Measurements from ENCODE around the gene RHBDL1. TPM values are rescaled to one million over a fixed set of nuclear protein-coding genes. Genes with fewer than 3 reads are reported as not detected.

Gene RHBDL1
- total and polyA plus RNA-seq, 9 of the 15 experiments (the other 6 are each of a cell fraction or from before 2014, with no cell fraction given): 0.03 to 5.6 (median 1.3) TPM; not detected in 1

DNA sequence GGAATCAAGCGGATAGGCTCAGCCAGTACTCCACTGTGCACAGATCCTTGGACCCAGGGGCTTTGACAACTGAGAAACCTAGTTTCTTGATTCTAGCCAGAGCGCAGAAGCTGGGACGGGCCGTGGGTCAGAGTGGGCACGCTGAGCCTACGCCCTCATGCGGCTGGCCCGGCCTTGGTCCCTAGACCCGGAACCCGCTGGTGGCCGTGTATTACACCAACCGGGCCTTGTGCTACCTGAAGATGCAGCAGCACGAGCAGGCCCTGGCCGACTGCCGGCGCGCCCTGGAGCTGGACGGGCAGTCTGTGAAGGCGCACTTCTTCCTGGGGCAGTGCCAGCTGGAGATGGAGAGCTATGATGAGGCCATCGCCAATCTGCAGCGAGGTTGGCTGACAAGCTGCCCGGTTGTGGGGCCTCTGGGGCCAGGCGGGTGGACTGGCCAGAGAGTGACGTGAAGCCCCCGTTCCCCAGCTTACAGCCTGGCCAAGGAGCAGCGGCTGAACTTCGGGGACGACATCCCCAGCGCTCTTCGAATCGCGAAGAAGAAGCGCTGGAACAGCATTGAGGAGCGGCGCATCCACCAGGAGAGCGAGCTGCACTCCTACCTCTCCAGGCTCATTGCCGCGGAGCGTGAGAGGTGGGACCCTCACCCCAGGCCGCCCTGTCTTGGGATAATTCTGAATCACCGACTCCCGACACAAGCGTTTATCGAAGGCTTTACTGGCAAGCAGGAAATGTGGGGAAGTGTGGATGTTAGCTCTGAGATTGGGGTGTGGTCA, 5.7 kb downstream of the RHBDL1 start (continued):
- TF ChIP-seq ATF1 (CRISPR knock-in tag; IDR thresholded peaks at IDR 0.05) (no peak), ATF1 (tag; IDR thresholded peaks at IDR 0.05) (no peak), RBFOX2 (IDR thresholded peaks at IDR 0.05; ENCODE audit: low read depth, low read length) (peak; percentile 55), TGIF2 (CRISPR knock-in tag; IDR thresholded peaks at IDR 0.05) (no peak), ZFP1 (CRISPR knock-in tag; IDR thresholded peaks at IDR 0.05) (no peak), ADNP (tag; IDR thresholded peaks at IDR 0.05) (no peak), TRIM24 (IDR thresholded peaks at IDR 0.05) (no peak), SRSF7 (optimal IDR thresholded peaks at IDR 0.05; ENCODE audit: low read depth, low read length) (no peak), KDM1A (IDR thresholded peaks at IDR 0.05) (no peak), XRCC4 (IDR thresholded peaks at IDR 0.05; ENCODE audit: extremely low read depth, insufficient read depth, insufficient read length) (no peak), ZNF217 (CRISPR knock-in tag; IDR thresholded peaks at IDR 0.05) (no peak), POLR3G (IDR thresholded peaks at IDR 0.05; ENCODE audit: extremely low read depth, insufficient read length, insufficient replicate concordance) (no peak), SAFB (IDR thresholded peaks at IDR 0.05; ENCODE audit: borderline replicate concordance, low read depth, low read length) (no peak), PHB (CRISPR knock-in tag; IDR thresholded peaks at IDR 0.05) (no peak), ZNF263 (CRISPR knock-in tag; IDR thresholded peaks at IDR 0.05; ENCODE audit: borderline replicate concordance) (0 out of 2 replicates have a peak, but pooled peaks have one; percentile 3), U2AF2 (optimal IDR thresholded peaks at IDR 0.05; ENCODE audit: low read depth, low read length) (no peak), BRD9 (IDR thresholded peaks at IDR 0.05; ENCODE audit: low read depth, partially characterized antibody) (no peak), MTF1 (CRISPR knock-in tag; IDR thresholded peaks at IDR 0.05; ENCODE audit: borderline replicate concordance) (no peak), NCOA2 (IDR thresholded peaks at IDR 0.05; ENCODE audit: partially characterized antibody in 2 of 2) (no peak), ZNF431 (CRISPR knock-in tag; IDR thresholded peaks at IDR 0.05) (0 out of 2 replicates have a peak, but pooled peaks have one; percentile 33), SAP30 (IDR thresholded peaks at IDR 0.05; ENCODE audit: borderline replicate concordance, insufficient read depth, low read depth, low read length, poor library complexity, severe bottlenecking) (no peak), IRF2 (CRISPR knock-in tag; IDR thresholded peaks at IDR 0.05) (no peak)
- TF ChIP-seq, protein P1, sequence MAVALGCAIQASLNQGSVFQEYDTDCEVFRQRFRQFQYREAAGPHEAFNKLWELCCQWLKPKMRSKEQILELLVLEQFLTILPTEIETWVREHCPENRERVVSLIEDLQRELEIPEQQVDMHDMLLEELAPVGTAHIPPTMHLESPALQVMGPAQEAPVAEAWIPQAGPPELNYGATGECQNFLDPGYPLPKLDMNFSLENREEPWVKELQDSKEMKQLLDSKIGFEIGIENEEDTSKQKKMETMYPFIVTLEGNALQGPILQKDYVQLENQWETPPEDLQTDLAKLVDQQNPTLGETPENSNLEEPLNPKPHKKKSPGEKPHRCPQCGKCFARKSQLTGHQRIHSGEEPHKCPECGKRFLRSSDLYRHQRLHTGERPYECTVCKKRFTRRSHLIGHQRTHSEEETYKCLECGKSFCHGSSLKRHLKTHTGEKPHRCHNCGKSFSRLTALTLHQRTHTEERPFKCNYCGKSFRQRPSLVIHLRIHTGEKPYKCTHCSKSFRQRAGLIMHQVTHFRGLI (CRISPR knock-in tag; IDR thresholded peaks at IDR 0.05): no peak
- TF ChIP-seq, protein P2, sequence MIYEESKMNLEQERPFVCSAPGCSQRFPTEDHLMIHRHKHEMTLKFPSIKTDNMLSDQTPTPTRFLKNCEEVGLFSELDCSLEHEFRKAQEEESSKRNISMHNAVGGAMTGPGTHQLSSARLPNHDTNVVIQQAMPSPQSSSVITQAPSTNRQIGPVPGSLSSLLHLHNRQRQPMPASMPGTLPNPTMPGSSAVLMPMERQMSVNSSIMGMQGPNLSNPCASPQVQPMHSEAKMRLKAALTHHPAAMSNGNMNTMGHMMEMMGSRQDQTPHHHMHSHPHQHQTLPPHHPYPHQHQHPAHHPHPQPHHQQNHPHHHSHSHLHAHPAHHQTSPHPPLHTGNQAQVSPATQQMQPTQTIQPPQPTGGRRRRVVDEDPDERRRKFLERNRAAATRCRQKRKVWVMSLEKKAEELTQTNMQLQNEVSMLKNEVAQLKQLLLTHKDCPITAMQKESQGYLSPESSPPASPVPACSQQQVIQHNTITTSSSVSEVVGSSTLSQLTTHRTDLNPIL (CRISPR knock-in tag; IDR thresholded peaks at IDR 0.05): no peak
- TF ChIP-seq, protein P3, sequence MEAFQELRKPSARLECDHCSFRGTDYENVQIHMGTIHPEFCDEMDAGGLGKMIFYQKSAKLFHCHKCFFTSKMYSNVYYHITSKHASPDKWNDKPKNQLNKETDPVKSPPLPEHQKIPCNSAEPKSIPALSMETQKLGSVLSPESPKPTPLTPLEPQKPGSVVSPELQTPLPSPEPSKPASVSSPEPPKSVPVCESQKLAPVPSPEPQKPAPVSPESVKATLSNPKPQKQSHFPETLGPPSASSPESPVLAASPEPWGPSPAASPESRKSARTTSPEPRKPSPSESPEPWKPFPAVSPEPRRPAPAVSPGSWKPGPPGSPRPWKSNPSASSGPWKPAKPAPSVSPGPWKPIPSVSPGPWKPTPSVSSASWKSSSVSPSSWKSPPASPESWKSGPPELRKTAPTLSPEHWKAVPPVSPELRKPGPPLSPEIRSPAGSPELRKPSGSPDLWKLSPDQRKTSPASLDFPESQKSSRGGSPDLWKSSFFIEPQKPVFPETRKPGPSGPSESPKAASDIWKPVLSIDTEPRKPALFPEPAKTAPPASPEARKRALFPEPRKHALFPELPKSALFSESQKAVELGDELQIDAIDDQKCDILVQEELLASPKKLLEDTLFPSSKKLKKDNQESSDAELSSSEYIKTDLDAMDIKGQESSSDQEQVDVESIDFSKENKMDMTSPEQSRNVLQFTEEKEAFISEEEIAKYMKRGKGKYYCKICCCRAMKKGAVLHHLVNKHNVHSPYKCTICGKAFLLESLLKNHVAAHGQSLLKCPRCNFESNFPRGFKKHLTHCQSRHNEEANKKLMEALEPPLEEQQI (IDR thresholded peaks at IDR 0.05): no peak

Measured in K562 (cell line).